Measurements from ENCODE around the gene DNAH6.
"Not testable (repeated sequence)": the region's sequence is repeated elsewhere in the genome, so short reads cannot be mapped to it uniquely, and the experiment has no call there.

The DNAH6 gene

GRCh38 chr2:84755096-84755495 lies 238.8 kb downstream of the DNAH6 start:
- no peak overlapping the region for H3K9ac ChIP-seq (ENCODE audit: low read depth, low read length)
- no peak overlapping the region for H3K27ac ChIP-seq (ENCODE audit: low read depth, low read length)
- H3K9me3 ChIP-seq (ENCODE audit: insufficient read depth, low read depth, low read length), result no peaks in the 10 kb centered on the region
- H3K36me3 ChIP-seq (ENCODE audit: insufficient read depth, low read length), result no peaks in the 10 kb centered on the region
- H3K27me3 ChIP-seq (ENCODE audit: insufficient read depth, low read length), result no peaks in the 10 kb centered on the region
- WGBS, result 100% methylated on average over 1 of the region's 1 CpG
- peaks cover 10% of the 10 kb centered on the region for H3K4me1 ChIP-seq (ENCODE audit: insufficient read depth, low read length)
- no peak overlapping the region for H3K4me3 ChIP-seq (ENCODE audit: low read length)

GRCh38 chr2:84757648-84758047 lies 241.3 kb downstream of the DNAH6 start:
- 68% methylated on average over 3 of the region's 3 CpGs for WGBS
- Histone ChIP-seq H3K9me3 (ENCODE audit: insufficient read depth, low read depth, low read length) (no peaks in the 10 kb centered on the region), H3K36me3 (ENCODE audit: insufficient read depth, low read length) (no peaks in the 10 kb centered on the region), H3K4me1 (ENCODE audit: insufficient read depth, low read length) (peaks cover 10% of the 10 kb centered on the region), H3K27ac (ENCODE audit: low read depth, low read length) (no peak overlapping the region), H3K27me3 (ENCODE audit: insufficient read depth, low read length) (no peaks in the 10 kb centered on the region), H3K9ac (ENCODE audit: low read depth, low read length) (no peak overlapping the region), H3K4me3 (ENCODE audit: low read length) (no peak overlapping the region)

- Histone ChIP-seq H3K27ac (ENCODE audit: low read depth, low read length) (no peak overlapping the region), H3K9ac (ENCODE audit: low read depth, low read length) (no peak overlapping the region), H3K9me3 (ENCODE audit: insufficient read depth, low read depth, low read length) (no peaks in the 10 kb centered on the region), H3K27me3 (ENCODE audit: insufficient read depth, low read length) (no peaks in the 10 kb centered on the region), H3K4me1 (ENCODE audit: insufficient read depth, low read length) (no peaks in the 10 kb centered on the region), H3K4me3 (ENCODE audit: low read length) (no peak overlapping the region), H3K36me3 (ENCODE audit: insufficient read depth, low read length) (no peaks in the 10 kb centered on the region)
- WGBS, result 100% methylated on average over 1 of the region's 2 CpGs
Observed at GRCh38 chr2:84766791-84767190, 250.5 kb downstream of the DNAH6 start.

- no peak overlapping the region for H3K27ac ChIP-seq (ENCODE audit: low read depth, low read length)
- no peak overlapping the region for H3K4me3 ChIP-seq (ENCODE audit: low read length)
- no peaks in the 10 kb centered on the region for H3K36me3 ChIP-seq (ENCODE audit: insufficient read depth, low read length)
- H3K9me3 ChIP-seq (ENCODE audit: insufficient read depth, low read depth, low read length), result peaks cover 7% of the 10 kb centered on the region; the same call in 1 of the 2 replicates
- H3K27me3 ChIP-seq (ENCODE audit: insufficient read depth, low read length), result no peaks in the 10 kb centered on the region
- 97% methylated on average over 4 of the region's 4 CpGs for WGBS
- no peaks in the 10 kb centered on the region for H3K4me1 ChIP-seq (ENCODE audit: insufficient read depth, low read length)
- H3K9ac ChIP-seq (ENCODE audit: low read depth, low read length), result no peak overlapping the region
Observed at GRCh38 chr2:84768840-84769239, 252.5 kb downstream of the DNAH6 start.

- no peaks in the 10 kb centered on the region for H3K27me3 ChIP-seq (ENCODE audit: insufficient read depth, low read length)
- H3K9me3 ChIP-seq (ENCODE audit: insufficient read depth, low read depth, low read length), result peaks cover 12% of the 10 kb centered on the region
- H3K36me3 ChIP-seq (ENCODE audit: insufficient read depth, low read length), result no peaks in the 10 kb centered on the region
- H3K4me3 ChIP-seq (ENCODE audit: low read length), result no peak overlapping the region
- WGBS, result 100% methylated on average over 1 of the region's 1 CpG
- no peak overlapping the region for H3K9ac ChIP-seq (ENCODE audit: low read depth, low read length)
- H3K27ac ChIP-seq (ENCODE audit: low read depth, low read length), result no peak overlapping the region
- no peaks in the 10 kb centered on the region for H3K4me1 ChIP-seq (ENCODE audit: insufficient read depth, low read length)
Observed at GRCh38 chr2:84770280-84770679, 254.0 kb downstream of the DNAH6 start.

- Histone ChIP-seq H3K27me3 (ENCODE audit: insufficient read depth, low read length) (no peaks in the 10 kb centered on the region), H3K9me3 (ENCODE audit: insufficient read depth, low read depth, low read length) (peaks cover 14% of the 10 kb centered on the region), H3K9ac (ENCODE audit: low read depth, low read length) (no peak overlapping the region), H3K4me3 (ENCODE audit: low read length) (no peak overlapping the region), H3K4me1 (ENCODE audit: insufficient read depth, low read length) (no peaks in the 10 kb centered on the region), H3K36me3 (ENCODE audit: insufficient read depth, low read length) (no peaks in the 10 kb centered on the region), H3K27ac (ENCODE audit: low read depth, low read length) (no peak overlapping the region)
- 83% methylated on average over 1 of the region's 1 CpG for WGBS
Observed at GRCh38 chr2:84771251-84771650, 255.0 kb downstream of the DNAH6 start.

- H3K4me3 ChIP-seq (ENCODE audit: low read length); H3K4me1 ChIP-seq (ENCODE audit: insufficient read depth, low read length); H3K9ac ChIP-seq (ENCODE audit: low read depth, low read length); H3K36me3 ChIP-seq (ENCODE audit: insufficient read depth, low read length); H3K27ac ChIP-seq (ENCODE audit: low read depth, low read length); H3K27me3 ChIP-seq (ENCODE audit: insufficient read depth, low read length): not testable (repeated sequence)
- WGBS, result 95% methylated on average over 2 of the region's 3 CpGs
- H3K9me3 ChIP-seq (ENCODE audit: insufficient read depth, low read depth, low read length), result peaks cover 14% of the 10 kb centered on the region
Observed at GRCh38 chr2:84773562-84773961, 257.3 kb downstream of the DNAH6 start.

- H3K27me3 ChIP-seq (ENCODE audit: insufficient read depth, low read length), result no peaks in the 10 kb centered on the region
- 86% methylated on average over 1 of the region's 1 CpG for WGBS
- no peak overlapping the region for H3K27ac ChIP-seq (ENCODE audit: low read depth, low read length)
- peaks cover 14% of the 10 kb centered on the region for H3K9me3 ChIP-seq (ENCODE audit: insufficient read depth, low read depth, low read length)
- no peak overlapping the region for H3K9ac ChIP-seq (ENCODE audit: low read depth, low read length)
- H3K4me1 ChIP-seq (ENCODE audit: insufficient read depth, low read length), result no peaks in the 10 kb centered on the region
- H3K4me3 ChIP-seq (ENCODE audit: low read length), result no peak overlapping the region
- no peaks in the 10 kb centered on the region for H3K36me3 ChIP-seq (ENCODE audit: insufficient read depth, low read length)
Observed at GRCh38 chr2:84776011-84776410, 259.7 kb downstream of the DNAH6 start.

- H3K9ac ChIP-seq (ENCODE audit: low read depth, low read length), result no peak overlapping the region
- no peak overlapping the region for H3K4me3 ChIP-seq (ENCODE audit: low read length)
- peaks cover 7% of the 10 kb centered on the region; the same call in 1 of the 2 replicates for H3K9me3 ChIP-seq (ENCODE audit: insufficient read depth, low read depth, low read length)
- no peak overlapping the region for H3K27ac ChIP-seq (ENCODE audit: low read depth, low read length)
- no peaks in the 10 kb centered on the region for H3K4me1 ChIP-seq (ENCODE audit: insufficient read depth, low read length)
- no CpG with 5 or more reads among the region's 1 CpG for WGBS
- no peaks in the 10 kb centered on the region for H3K27me3 ChIP-seq (ENCODE audit: insufficient read depth, low read length)
- H3K36me3 ChIP-seq (ENCODE audit: insufficient read depth, low read length), result no peaks in the 10 kb centered on the region
Observed at GRCh38 chr2:84778911-84779690, 262.8 kb downstream of the DNAH6 start.

- Histone ChIP-seq H3K9me3 (ENCODE audit: insufficient read depth, low read depth, low read length) (peaks cover 7% of the 10 kb centered on the region; the same call in 1 of the 2 replicates), H3K4me1 (ENCODE audit: insufficient read depth, low read length) (no peaks in the 10 kb centered on the region), H3K4me3 (ENCODE audit: low read length) (no peak overlapping the region), H3K27ac (ENCODE audit: low read depth, low read length) (no peak overlapping the region), H3K27me3 (ENCODE audit: insufficient read depth, low read length) (no peaks in the 10 kb centered on the region), H3K36me3 (ENCODE audit: insufficient read depth, low read length) (no peaks in the 10 kb centered on the region), H3K9ac (ENCODE audit: low read depth, low read length) (no peak overlapping the region)
- WGBS, result 90% methylated on average over 3 of the region's 3 CpGs
Observed at GRCh38 chr2:84779781-84780180, 263.5 kb downstream of the DNAH6 start.

GRCh38 chr2:84781942-84782716 lies 265.8 kb downstream of the DNAH6 start:
- H3K4me3 ChIP-seq (ENCODE audit: low read length), result no peak overlapping the region
- WGBS, result 98% methylated on average over 2 of the region's 3 CpGs
- no peaks in the 10 kb centered on the region for H3K27me3 ChIP-seq (ENCODE audit: insufficient read depth, low read length)
- H3K9ac ChIP-seq (ENCODE audit: low read depth, low read length), result no peak overlapping the region
- H3K4me1 ChIP-seq (ENCODE audit: insufficient read depth, low read length), result peaks cover 2% of the 10 kb centered on the region; the same call in 1 of the 2 replicates
- no peaks in the 10 kb centered on the region for H3K9me3 ChIP-seq (ENCODE audit: insufficient read depth, low read depth, low read length)
- no peaks in the 10 kb centered on the region for H3K36me3 ChIP-seq (ENCODE audit: insufficient read depth, low read length)
- H3K27ac ChIP-seq (ENCODE audit: low read depth, low read length), result no peak overlapping the region

All from HUES64 (cell line).